Measurements from ENCODE around the gene EXOC3L4. TPM values are rescaled to one million over a fixed set of nuclear protein-coding genes. Genes with fewer than 3 reads are reported as not detected.

Gene EXOC3L4
- total and polyA plus RNA-seq, 9 of the 15 experiments (the other 6 are each of a cell fraction or from before 2014, with no cell fraction given): 0.10 to 6.7 (median 0.98) TPM; not detected in 1

DNA sequence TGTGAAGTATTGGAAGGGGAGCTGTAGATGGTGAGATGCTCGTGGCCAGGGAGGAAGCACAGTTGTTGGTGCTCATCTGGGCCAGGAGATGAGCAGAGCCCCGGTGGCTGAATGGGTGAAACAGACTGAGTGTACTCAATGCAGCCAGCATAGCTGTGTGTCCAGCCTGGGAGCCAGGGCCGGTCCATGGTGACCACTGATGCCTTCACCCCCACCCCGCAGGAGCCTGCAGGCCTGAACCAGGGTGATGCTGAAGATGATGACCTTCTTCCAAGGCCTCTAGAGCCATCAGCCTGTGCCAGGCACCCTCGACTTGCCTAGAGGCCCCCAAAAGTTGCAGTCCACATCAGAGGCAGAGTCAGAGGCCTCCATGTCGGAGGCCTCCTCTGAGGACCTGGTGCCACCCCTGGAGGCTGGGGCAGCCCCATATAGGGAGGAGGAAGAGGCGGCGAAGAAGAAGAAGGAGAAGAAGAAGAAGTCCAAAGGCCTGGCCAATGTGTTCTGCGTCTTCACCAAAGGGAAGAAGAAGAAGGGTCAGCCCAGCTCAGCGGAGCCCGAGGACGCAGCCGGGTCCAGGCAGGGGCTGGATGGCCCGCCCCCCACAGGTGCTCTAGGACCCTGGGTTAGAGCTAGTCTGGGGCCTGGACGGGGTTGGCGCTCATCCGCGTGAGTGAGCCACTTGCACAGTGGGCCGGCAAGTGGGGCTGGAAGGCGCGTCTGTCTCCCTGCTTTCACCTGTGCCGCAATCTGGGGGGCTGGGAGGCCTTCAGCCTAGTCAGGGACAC lies 31.8 kb downstream of the EXOC3L4 start (continued):
- TF ChIP-seq, protein P1, sequence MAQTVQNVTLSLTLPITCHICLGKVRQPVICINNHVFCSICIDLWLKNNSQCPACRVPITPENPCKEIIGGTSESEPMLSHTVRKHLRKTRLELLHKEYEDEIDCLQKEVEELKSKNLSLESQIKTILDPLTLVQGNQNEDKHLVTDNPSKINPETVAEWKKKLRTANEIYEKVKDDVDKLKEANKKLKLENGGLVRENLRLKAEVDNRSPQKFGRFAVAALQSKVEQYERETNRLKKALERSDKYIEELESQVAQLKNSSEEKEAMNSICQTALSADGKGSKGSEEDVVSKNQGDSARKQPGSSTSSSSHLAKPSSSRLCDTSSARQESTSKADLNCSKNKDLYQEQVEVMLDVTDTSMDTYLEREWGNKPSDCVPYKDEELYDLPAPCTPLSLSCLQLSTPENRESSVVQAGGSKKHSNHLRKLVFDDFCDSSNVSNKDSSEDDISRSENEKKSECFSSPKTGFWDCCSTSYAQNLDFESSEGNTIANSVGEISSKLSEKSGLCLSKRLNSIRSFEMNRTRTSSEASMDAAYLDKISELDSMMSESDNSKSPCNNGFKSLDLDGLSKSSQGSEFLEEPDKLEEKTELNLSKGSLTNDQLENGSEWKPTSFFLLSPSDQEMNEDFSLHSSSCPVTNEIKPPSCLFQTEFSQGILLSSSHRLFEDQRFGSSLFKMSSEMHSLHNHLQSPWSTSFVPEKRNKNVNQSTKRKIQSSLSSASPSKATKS (CRISPR knock-in tag; IDR thresholded peaks at IDR 0.05): no peak

DNA sequence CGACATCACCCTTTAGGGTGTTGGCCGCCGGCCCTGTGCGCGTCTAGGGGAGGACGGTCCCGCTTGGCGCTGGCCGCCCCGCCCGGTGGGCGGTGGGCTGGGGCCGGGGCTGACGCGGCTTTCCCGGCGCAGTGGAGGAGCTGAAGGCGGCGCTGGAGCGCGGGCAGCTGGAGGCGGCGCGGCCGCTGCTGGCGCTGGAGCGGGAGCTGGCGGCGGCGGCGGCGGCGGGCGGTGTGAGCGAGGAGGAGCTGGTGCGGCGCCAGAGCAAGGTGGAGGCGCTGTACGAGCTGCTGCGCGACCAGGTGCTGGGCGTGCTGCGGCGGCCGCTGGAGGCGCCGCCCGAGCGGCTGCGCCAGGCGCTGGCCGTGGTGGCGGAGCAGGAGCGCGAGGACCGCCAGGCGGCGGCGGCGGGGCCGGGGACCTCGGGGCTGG lies 32.4 kb downstream of the EXOC3L4 start:
- no peak for ATAC-seq
- BruUV-seq (replicated peaks): no TSS peak
- H3K4me1 ChIP-seq (replicated peaks in 1 of 2; ENCODE audit: control insufficient read depth in 2 of 2, insufficient read depth in 2 of 2, low read length in 2 of 2): peaks cover 8 to 73% of the 10 kb centered on the region in 2 experiments; a peak in 4 of 5 replicates

More for the DNA sequence above, 32.4 kb downstream of the EXOC3L4 start:
- Histone ChIP-seq H4K20me1 (replicated peaks; ENCODE audit: control insufficient read depth, insufficient read depth, low read length) (no peaks in the 10 kb centered on the region), H3K36me3 (ENCODE audit: control insufficient read depth, insufficient read depth, low read length) (peaks cover 46% of the 10 kb centered on the region; the same call in 1 of the 3 replicates), H2AFZ (ENCODE audit: low read depth, low read length) (no peak overlapping the region), H3K27ac (ENCODE audit: extremely low read depth, low read depth, low read length) (no peak overlapping the region), H3K9me3 (replicated peaks; ENCODE audit: control insufficient read depth, insufficient read depth, low read depth, low read length) (no peaks in the 10 kb centered on the region), H3K79me2 (ENCODE audit: control insufficient read depth, insufficient read depth, low read length) (peaks cover 21% of the 10 kb centered on the region), H3K27me3 (ENCODE audit: control insufficient read depth in 2 of 2, insufficient read depth in 2 of 2, low read length in 2 of 2) (no peaks in the 10 kb centered on the region), H3K4me3 (no peak overlapping the region), H3K9me1 (ENCODE audit: control insufficient read depth, insufficient read depth, low read length) (no peaks in the 10 kb centered on the region), H3K4me2 (ENCODE audit: insufficient read depth, low read length) (no peak overlapping the region), H3K9ac (ENCODE audit: insufficient read depth in 1 of 2, low read depth in 2 of 2, low read length in 2 of 2) (no peak overlapping the region)
- DNase-seq (ENCODE audit: extremely low read depth in 1 of 4, low spot score in 3 of 4): no peak
- FAIRE-seq: no peak
- POLR2A ChIA-PET: interaction anchor here (2.4 kb wide), 1 partner anchor 10 kb away, joined by 15 read pairs; no protein-coding TSS in a partner anchor
- in situ Hi-C loops (cut with MboI) (no loop called here), intact Hi-C loops (cut with micrococcal nuclease) (no loop called here)
- no peak for TF ChIP-seq MBD2 (IDR thresholded peaks at IDR 0.05; ENCODE audit: borderline replicate concordance, low read depth)
- no peak for TF ChIP-seq ATF1 (CRISPR knock-in tag; IDR thresholded peaks at IDR 0.05)
- TF ChIP-seq ATF1 (tag; IDR thresholded peaks at IDR 0.05): no peak
- no peak for TF ChIP-seq NR2F6 (CRISPR knock-in tag; IDR thresholded peaks at IDR 0.05)
- no peak for TF ChIP-seq HDAC1 (IDR thresholded peaks at IDR 0.05)
- TF ChIP-seq SMARCE1 (IDR thresholded peaks at IDR 0.05): no peak
- TF ChIP-seq, protein P2, sequence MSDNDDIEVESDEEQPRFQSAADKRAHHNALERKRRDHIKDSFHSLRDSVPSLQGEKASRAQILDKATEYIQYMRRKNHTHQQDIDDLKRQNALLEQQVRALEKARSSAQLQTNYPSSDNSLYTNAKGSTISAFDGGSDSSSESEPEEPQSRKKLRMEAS (CRISPR knock-in tag; IDR thresholded peaks at IDR 0.05): no peak
- CTCF ChIA-PET (ENCODE audit: low intra/inter-chr PET ratio): no interaction called here
- WGBS (ENCODE audit: insufficient coverage, low coverage, missing lambda C conversion rate): no CpG with 5 or more reads among the region's 62 CpGs
